ENCODE results near the gene TNS3. TPM values are rescaled to one million over a fixed set of nuclear protein-coding genes. Genes with fewer than 3 reads are reported as not detected.

TNS3 gene
- polyA plus RNA-seq, 3 donors: 5.2 to 30.3 (median 7.9) TPM

- H3K4me1 ChIP-seq (ENCODE audit: control insufficient read depth in 1 of 2, insufficient read depth in 2 of 2, low read length in 2 of 2): no peaks in the 10 kb centered on the region
- H3K9ac ChIP-seq (ENCODE audit: insufficient read depth, low read length, poor library complexity, severe bottlenecking): no peak overlapping the region
- H3K4me3 Mint-ChIP-seq: no peak overlapping the region
- WGBS (ENCODE audit: insufficient coverage): 100% methylated on average over 4 of the region's 10 CpGs
- H3K4me2 ChIP-seq (replicated peaks; ENCODE audit: extremely low read depth, low read length, poor library complexity, severe bottlenecking): no peak overlapping the region
- H3K27me3 Mint-ChIP-seq (ENCODE audit: low read depth in 3 of 3): no peaks in the 10 kb centered on the region
- H3K27me3 ChIP-seq (ENCODE audit: control insufficient read depth in 2 of 2, insufficient read depth in 2 of 2, low read length in 2 of 2): no peaks in the 10 kb centered on the region
- H3K36me3 Mint-ChIP-seq: no peaks in the 10 kb centered on the region
- H4K20me1 ChIP-seq (ENCODE audit: insufficient read depth, low read length): no peaks in the 10 kb centered on the region
- no peaks in the 10 kb centered on the region for H3K36me3 ChIP-seq (replicated peaks in 1 of 2; ENCODE audit: control insufficient read depth in 1 of 2, insufficient read depth in 2 of 2, low read length in 2 of 2)
- no peak overlapping the region for H2AFZ ChIP-seq (ENCODE audit: insufficient read depth, low read depth, low read length, poor library complexity, severe bottlenecking)
- no peak for DNase-seq
- intact Hi-C loops (cut with micrococcal nuclease): no loop called here
- no peak overlapping the region for H3K27ac Mint-ChIP-seq
- no peak overlapping the region for H3K4me3 ChIP-seq (replicated peaks in 1 of 3; ENCODE audit: low read depth in 2 of 3, low read length in 3 of 3)
- H3K79me2 ChIP-seq (ENCODE audit: insufficient read depth, low read length): no peaks in the 10 kb centered on the region
- no peaks in the 10 kb centered on the region for H3K9me3 Mint-ChIP-seq
- H3K9me3 ChIP-seq (replicated peaks in 1 of 2; ENCODE audit: control insufficient read depth in 1 of 2, insufficient read depth in 1 of 2, low read length in 2 of 2): no peaks in the 10 kb centered on the region
- no peak for TF ChIP-seq CTCF (IDR thresholded peaks at IDR 0.05)
- no peak overlapping the region for H3K27ac ChIP-seq (ENCODE audit: low read depth in 1 of 2, low read length in 2 of 2)
- H3K4me1 Mint-ChIP-seq: peaks cover 3% of the 10 kb centered on the region
Observed at GRCh38 chr7:47611045-47611511, 29.2 kb upstream of the TNS3 start.

- H2AFZ ChIP-seq (ENCODE audit: insufficient read depth, low read depth, low read length, poor library complexity, severe bottlenecking): peak overlapping the region; percentile 8
- WGBS (ENCODE audit: insufficient coverage): 75% methylated on average over 1 of the region's 4 CpGs
- H3K4me3 Mint-ChIP-seq: no peak overlapping the region
- H3K27me3 Mint-ChIP-seq (ENCODE audit: low read depth in 3 of 3): no peaks in the 10 kb centered on the region
- no peaks in the 10 kb centered on the region for H3K36me3 ChIP-seq (replicated peaks in 1 of 2; ENCODE audit: control insufficient read depth in 1 of 2, insufficient read depth in 2 of 2, low read length in 2 of 2)
- H3K36me3 Mint-ChIP-seq: no peaks in the 10 kb centered on the region
- H3K4me1 ChIP-seq (ENCODE audit: control insufficient read depth in 1 of 2, insufficient read depth in 2 of 2, low read length in 2 of 2): no peaks in the 10 kb centered on the region
- intact Hi-C loops (cut with micrococcal nuclease): no loop called here
- H3K9me3 Mint-ChIP-seq: no peaks in the 10 kb centered on the region
- H3K4me1 Mint-ChIP-seq: peaks cover 3% of the 10 kb centered on the region
- no peaks in the 10 kb centered on the region for H3K9me3 ChIP-seq (replicated peaks in 1 of 2; ENCODE audit: control insufficient read depth in 1 of 2, insufficient read depth in 1 of 2, low read length in 2 of 2)
- no peak overlapping the region for H3K4me3 ChIP-seq (replicated peaks in 1 of 3; ENCODE audit: low read depth in 2 of 3, low read length in 3 of 3)
- no peak for TF ChIP-seq CTCF (IDR thresholded peaks at IDR 0.05)
- H3K79me2 ChIP-seq (ENCODE audit: insufficient read depth, low read length): no peaks in the 10 kb centered on the region
- no peak overlapping the region for H3K9ac ChIP-seq (ENCODE audit: insufficient read depth, low read length, poor library complexity, severe bottlenecking)
- H3K27ac ChIP-seq (ENCODE audit: low read depth in 1 of 2, low read length in 2 of 2): no peak overlapping the region
- H3K27ac Mint-ChIP-seq: no peak overlapping the region
- H4K20me1 ChIP-seq (ENCODE audit: insufficient read depth, low read length): no peaks in the 10 kb centered on the region
- no peak for DNase-seq
- no peak overlapping the region for H3K4me2 ChIP-seq (replicated peaks; ENCODE audit: extremely low read depth, low read length, poor library complexity, severe bottlenecking)
- H3K27me3 ChIP-seq (ENCODE audit: control insufficient read depth in 2 of 2, insufficient read depth in 2 of 2, low read length in 2 of 2): no peaks in the 10 kb centered on the region
Observed at GRCh38 chr7:47610506-47611044, 28.7 kb upstream of the TNS3 start.

All from CD14-positive monocyte (primary cell).